Thoracic aorta (tissue), 2 donors: ENCODE results near the gene OAS1. TPM values are rescaled to one million over a fixed set of nuclear protein-coding genes. Genes with fewer than 3 reads are reported as not detected.
A peak's percentile ranks its signal among the peaks of the same experiment; 100 is the strongest.

ENCODE experiments used
- ATAC-seq: fragments of 150-250 bp; one replicate; pipeline ENCODE4 v1.8.0; 2017; ENCODE audit warnings: low read depth; ENCODE audit not compliant: insufficient number of reproducible peaks, low FRiP score
- DNase-seq: peaks from one replicate; pipeline ENCODE4 v3.0.0-alpha.2; 2020; ENCODE audit warnings: low spot score
- H3K27ac ChIP-seq, 2 donors: fragments of 200-600 bp; sonication (generic); 1 replicate in 1 of 2; 2 replicates in 1 of 2; pipeline ENCODE4 v1.5.1; 2016; ENCODE audit warnings: mild to moderate bottlenecking in 2 of 2, moderate library complexity in 2 of 2
- H3K27me3 ChIP-seq: fragments of 200-600 bp; sonication (generic); replicated peaks from 2 replicates; pipeline ENCODE4 v1.6.0; 2016; ENCODE audit warnings: mild to moderate bottlenecking; ENCODE audit not compliant: insufficient read depth
- H3K36me3 ChIP-seq: fragments of 200-600 bp; sonication (generic); one replicate; pipeline ENCODE4 v1.5.1; 2016
- H3K4me1 ChIP-seq, 2 donors: fragments of 200-600 bp; sonication (generic); 1 replicate in 1 of 2; 2 replicates in 1 of 2; pipeline versions ENCODE4 v1.5.1 to v1.6.0; 2016; ENCODE audit warnings: low read depth in 2 of 2, mild to moderate bottlenecking in 1 of 2; ENCODE audit not compliant: control insufficient read depth in 1 of 2
- H3K4me3 ChIP-seq: fragments of 200-600 bp; sonication (generic); 2 replicates; pipeline ENCODE4 v1.5.1; 2016; ENCODE audit warnings: mild to moderate bottlenecking
- H3K9me3 ChIP-seq: fragments of 200-600 bp; sonication (generic); 2 replicates; pipeline ENCODE4 v1.5.1; 2016
- CTCF ChIP-seq: fragments of 200-600 bp; sonication (generic); IDR thresholded peaks from one replicate; pipeline ENCODE4 v1.5.1; 2019; ENCODE audit warnings: antibody characterized with exemption
- total RNA-seq, 2 donors: library from RNA; depleted of rRNA; stranded (reverse); fragments of >200 nt; gene quantifications; one replicate each; pipeline versions ENCODE4 v1.1.0 to v1.2.3, GENCODE V29; 2016

OAS1 gene
- total RNA-seq = 10 to 100 TPM in 1 of 2 donors, 1 to 10 TPM in 1; 9.4 to 15.3 TPM

GRCh38 chr12:112906712-112907414 is at the start of gene OAS1:
Gene OAS1 (plus strand): TSS chr12:112906962. CDS start chr12:112907040, 78 bp downstream.
- no peaks in the 10 kb centered on the region for H3K36me3 ChIP-seq
- H3K27me3 ChIP-seq = no peaks in the 10 kb centered on the region
- no peaks in the 10 kb centered on the region for H3K9me3 ChIP-seq
- DNase-seq = no peak
- H3K4me1 ChIP-seq = peaks cover 41 to 57% of the 10 kb centered on the region in 2 donors
- H3K27ac ChIP-seq = peak within 1 kb of the TSS in 1 of 2 donors; percentile 23
- TF ChIP-seq CTCF = no peak
- no peak for ATAC-seq
- peak within 1 kb of the TSS; percentile 66 for H3K4me3 ChIP-seq

- DNase-seq = no peak
- ATAC-seq = no peak
- no peaks in the 10 kb centered on the region for H3K9me3 ChIP-seq
- H3K27me3 ChIP-seq = no peaks in the 10 kb centered on the region
- TF ChIP-seq CTCF = no peak
- no peak overlapping the region for H3K27ac ChIP-seq
- H3K4me1 ChIP-seq = no peaks in the 10 kb centered on the region
- H3K36me3 ChIP-seq = no peaks in the 10 kb centered on the region
- H3K4me3 ChIP-seq = no peak overlapping the region
Measured at GRCh38 chr12:112859291-112859690, 47.5 kb upstream of the OAS1 start.

GRCh38 chr12:112860181-112860580 is 46.6 kb upstream of the OAS1 start:
- ATAC-seq (no peak), DNase-seq (no peak)
- no peak overlapping the region for H3K27ac ChIP-seq
- no peaks in the 10 kb centered on the region for H3K27me3 ChIP-seq
- H3K36me3 ChIP-seq = no peaks in the 10 kb centered on the region
- H3K4me1 ChIP-seq = no peaks in the 10 kb centered on the region
- no peaks in the 10 kb centered on the region for H3K9me3 ChIP-seq
- H3K4me3 ChIP-seq = no peak overlapping the region
- TF ChIP-seq CTCF = no peak

- DNase-seq (no peak), ATAC-seq (no peak)
- H3K27ac ChIP-seq = no peak overlapping the region
- H3K4me3 ChIP-seq = no peak overlapping the region
- no peaks in the 10 kb centered on the region for H3K9me3 ChIP-seq
- TF ChIP-seq CTCF = no peak
- H3K4me1 ChIP-seq = no peaks in the 10 kb centered on the region
- H3K36me3 ChIP-seq = no peaks in the 10 kb centered on the region
- H3K27me3 ChIP-seq = no peaks in the 10 kb centered on the region
Measured at GRCh38 chr12:112861284-112861683, 45.5 kb upstream of the OAS1 start.

- Histone ChIP-seq H3K27me3 (no peaks in the 10 kb centered on the region), H3K4me1 (no peaks in the 10 kb centered on the region), H3K27ac (no peak overlapping the region), H3K36me3 (no peaks in the 10 kb centered on the region), H3K9me3 (no peaks in the 10 kb centered on the region), H3K4me3 (no peak overlapping the region)
- DNase-seq (no peak), ATAC-seq (no peak)
- no peak for TF ChIP-seq CTCF
Measured at GRCh38 chr12:112862636-112863290, 44.0 kb upstream of the OAS1 start.
